Activated naive CD8-positive, alpha-beta T cell treated with anti-CD3 and anti-CD28 coated beads, Interleukin-2, amount 10 ng/mL, durations not matched to agents 7 days and 5 days (primary cell): ENCODE measurements around the gene WDR73. TPM values are rescaled to one million over a fixed set of nuclear protein-coding genes. Genes with fewer than 3 reads are reported as not detected.

Experiments used
- ATAC-seq: fragments of 150-1000 bp; cut with Tn5 transposase; one replicate; pipeline ENCODE4 v1.10.0; 2021; ENCODE audit warnings: low read depth, moderate library complexity
- POLR2A ChIA-PET: fragments of 350-600 bp; sonication (Branson Sonifier 250); formaldehyde crosslinking; loops from one replicate; lab custom pipeline; 2021; ENCODE audit warnings: antibody characterized with exemption; lab: Charles Lee
- DNase-seq: peaks from one replicate; pipeline ENCODE4 v3.0.0; 2021
- H3K27ac Mint-ChIP-seq: one replicate; pipeline ENCODE4 v1.8.0; 2022; ENCODE audit warnings: mild to moderate bottlenecking, mixed read lengths
- H3K27me3 Mint-ChIP-seq: one replicate; pipeline ENCODE4 v1.8.0; 2022; ENCODE audit warnings: mild to moderate bottlenecking, moderate library complexity, mixed read lengths
- H3K36me3 Mint-ChIP-seq: one replicate; pipeline ENCODE4 v1.8.0; 2021; ENCODE audit warnings: mild to moderate bottlenecking, mixed read lengths
- H3K4me1 Mint-ChIP-seq: one replicate; pipeline ENCODE4 v1.8.0; 2021; ENCODE audit warnings: mixed read lengths
- H3K4me3 Mint-ChIP-seq: one replicate; pipeline ENCODE4 v1.8.0; 2022; ENCODE audit warnings: mild to moderate bottlenecking, moderate library complexity, mixed read lengths
- H3K9me3 Mint-ChIP-seq: one replicate; pipeline ENCODE4 v1.8.0; 2021; ENCODE audit warnings: mixed read lengths
- total RNA-seq, 2 experiments: library from RNA; stranded (reverse); gene quantifications; one replicate each; pipeline ENCODE4 v1.2.3, GENCODE V29; 2021

WDR73 gene
- total RNA-seq, 2 experiments from 2014 or later: 26.8 to 27.9 TPM

DNA sequence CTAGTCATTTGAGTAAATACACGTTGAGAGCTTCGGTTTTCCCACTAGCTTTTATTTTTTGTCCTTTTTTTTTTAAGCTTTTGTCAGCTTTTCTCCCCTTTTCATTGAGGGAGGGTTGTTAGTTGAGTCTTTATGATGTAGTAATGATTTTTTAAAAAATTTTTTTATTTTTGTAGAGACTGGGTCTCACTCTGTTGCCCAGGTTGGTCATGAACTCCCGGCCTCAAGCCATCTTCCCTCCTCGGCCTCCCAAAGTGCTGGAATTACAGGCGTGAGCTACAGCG is 52.6 kb downstream of the WDR73 start:
- H3K27me3 Mint-ChIP-seq: no peaks in the 10 kb centered on the region
- H3K36me3 Mint-ChIP-seq: peaks cover 11% of the 10 kb centered on the region
- peaks cover 49% of the 10 kb centered on the region for H3K4me1 Mint-ChIP-seq
- ATAC-seq (no peak), DNase-seq (no peak)
- H3K27ac Mint-ChIP-seq: peak overlapping the region; percentile 69
- H3K9me3 Mint-ChIP-seq: no peaks in the 10 kb centered on the region
- peak overlapping the region; percentile 96 for H3K4me3 Mint-ChIP-seq
- POLR2A ChIA-PET: interaction anchor here (0.8 to 4.5 kb wide), 5 partner anchors 20 to 42 kb away, joined by 3 to 50 read pairs (median 3); no protein-coding TSS in a partner anchor

DNA sequence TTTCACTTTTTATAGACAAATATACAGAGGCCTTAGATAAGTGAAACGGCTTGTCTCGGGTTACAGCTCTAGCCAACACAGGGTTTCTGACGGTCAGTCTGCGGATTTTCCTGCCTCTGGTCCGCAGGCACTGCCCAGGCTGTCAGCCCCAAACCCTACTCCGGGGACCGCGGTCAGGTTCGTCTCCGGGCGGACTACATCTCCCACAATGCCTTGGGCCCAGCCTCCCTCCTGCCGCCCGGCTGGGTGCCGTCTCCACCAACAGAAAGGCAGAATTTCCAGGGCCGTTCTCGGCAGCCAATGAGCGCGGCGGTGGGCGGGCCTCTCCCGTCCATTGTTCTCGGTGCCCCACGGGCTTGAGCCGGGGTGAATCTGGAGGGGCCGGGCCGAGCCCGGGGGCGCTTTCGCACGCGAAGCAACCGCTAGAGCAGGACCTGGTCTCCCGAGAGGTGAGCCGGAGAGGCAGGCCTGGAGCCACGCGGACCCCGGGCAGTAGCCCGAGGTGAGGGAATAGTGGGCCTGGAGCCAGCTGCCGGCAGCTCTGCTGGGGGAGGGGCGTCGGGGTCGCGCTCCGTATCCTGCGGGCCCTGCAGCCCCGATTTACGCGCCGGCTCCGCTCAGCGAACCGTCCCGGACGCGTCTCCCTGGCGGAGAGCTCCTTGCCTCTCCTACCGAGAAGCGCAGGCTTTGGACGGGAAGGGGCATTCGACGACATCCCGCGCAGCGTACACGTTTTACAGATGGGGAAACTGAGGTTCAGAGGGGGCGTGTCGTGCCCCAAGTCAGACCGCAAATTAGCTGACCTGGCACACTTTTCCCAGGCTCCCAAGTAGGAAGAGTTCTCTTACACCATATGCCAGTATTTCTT is 53.2 kb downstream of the WDR73 start, which contains the start of gene ZSCAN2:
ZSCAN2 (plus strand) TSS at position 323 of the 868 bp plus-strand sequence. CDS start 2,919 bp downstream, outside the sequence.
- peaks cover 48% of the 10 kb centered on the region for H3K4me1 Mint-ChIP-seq
- POLR2A ChIA-PET: interaction anchor here (0.6 to 4.5 kb wide), 7 partner anchors 20 to 42 kb away, joined by 3 to 50 read pairs (median 3); no protein-coding TSS in a partner anchor
- peaks cover 10% of the 10 kb centered on the region for H3K36me3 Mint-ChIP-seq
- H3K9me3 Mint-ChIP-seq: no peaks in the 10 kb centered on the region
- ATAC-seq (peak; percentile 96), DNase-seq (peak; percentile 93)
- no peaks in the 10 kb centered on the region for H3K27me3 Mint-ChIP-seq
- peak within 1 kb of the TSS; percentile 96 for H3K4me3 Mint-ChIP-seq
- peak within 1 kb of the TSS; percentile 69 for H3K27ac Mint-ChIP-seq

DNA sequence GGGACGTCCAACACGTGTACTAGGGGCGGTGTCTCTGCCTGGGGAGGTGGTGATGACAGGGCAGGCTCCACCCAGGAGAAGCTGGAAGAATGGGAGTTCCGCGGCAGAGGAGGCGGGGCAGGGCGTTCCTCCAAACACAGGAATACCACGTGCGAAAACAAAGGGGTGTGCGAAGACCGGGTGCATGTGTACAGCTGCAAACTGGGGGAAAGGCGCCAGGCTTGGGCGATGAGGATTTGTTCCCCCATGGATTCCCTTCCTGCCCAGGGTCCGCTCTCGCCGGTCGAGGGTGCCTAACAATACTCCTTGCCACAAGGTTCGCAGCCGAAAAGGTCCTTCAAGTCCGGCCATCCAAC is 53.8 kb downstream of the WDR73 start:
- peak overlapping the region; percentile 96 for H3K4me3 Mint-ChIP-seq
- peaks cover 7% of the 10 kb centered on the region for H3K36me3 Mint-ChIP-seq
- H3K27ac Mint-ChIP-seq: peak overlapping the region; percentile 69
- H3K9me3 Mint-ChIP-seq: no peaks in the 10 kb centered on the region
- H3K4me1 Mint-ChIP-seq: peaks cover 42% of the 10 kb centered on the region
- peak; percentile 20 for ATAC-seq
- peak; percentile 65 for DNase-seq
- no peaks in the 10 kb centered on the region for H3K27me3 Mint-ChIP-seq
- POLR2A ChIA-PET: interaction anchor here (0.6 to 4.5 kb wide), 6 partner anchors 31 to 380 kb away, joined by 3 to 50 read pairs (median 5); no protein-coding TSS in a partner anchor

DNA sequence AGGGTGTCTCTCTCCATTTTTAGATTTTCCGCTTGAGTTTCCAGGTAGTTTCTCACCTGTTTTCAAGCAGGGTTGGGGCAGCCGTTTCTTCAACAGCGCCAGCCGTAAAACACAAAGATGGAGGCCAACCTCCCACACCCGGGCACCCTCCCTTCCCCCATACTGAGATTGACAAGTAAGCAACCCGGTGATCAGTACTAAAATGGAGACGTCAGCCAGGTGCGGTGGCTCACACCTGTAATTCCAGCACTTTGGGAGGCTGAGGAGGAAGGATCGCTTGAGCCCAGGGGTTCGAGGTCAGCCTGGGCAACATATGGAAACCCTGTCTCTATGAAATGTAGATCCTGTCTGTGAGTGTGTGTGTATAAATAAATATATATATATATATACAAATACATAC is 54.2 kb downstream of the WDR73 start:
- no peaks in the 10 kb centered on the region for H3K27me3 Mint-ChIP-seq
- DNase-seq (no peak), ATAC-seq (no peak)
- no peak overlapping the region for H3K27ac Mint-ChIP-seq
- H3K9me3 Mint-ChIP-seq: no peaks in the 10 kb centered on the region
- peaks cover 6% of the 10 kb centered on the region for H3K36me3 Mint-ChIP-seq
- POLR2A ChIA-PET: interaction anchor here (2.5 to 4.5 kb wide), 2 partner anchors 32 to 381 kb away, joined by 9 to 50 read pairs; no protein-coding TSS in a partner anchor
- H3K4me3 Mint-ChIP-seq: peak overlapping the region; percentile 96
- H3K4me1 Mint-ChIP-seq: peaks cover 40% of the 10 kb centered on the region

DNA sequence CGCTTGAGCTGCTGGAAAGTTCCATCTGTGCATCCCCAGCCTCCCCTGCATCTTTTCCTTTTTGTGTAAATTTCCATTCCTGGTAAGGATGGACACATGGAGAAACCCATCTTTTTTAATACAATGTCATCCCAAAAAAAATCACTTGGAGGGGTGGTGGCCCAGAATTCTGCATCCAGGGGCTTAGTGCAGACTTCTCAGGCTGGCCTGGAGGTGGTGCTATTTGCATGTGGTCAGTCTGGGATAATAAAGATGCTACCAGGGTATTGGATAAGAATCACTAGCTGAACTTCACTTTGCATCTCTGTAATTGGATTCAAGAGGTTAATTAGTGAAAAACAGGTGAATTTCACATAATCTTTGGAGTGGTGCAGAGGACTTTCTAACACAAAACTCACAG is 55.1 kb downstream of the WDR73 start:
- no peak for ATAC-seq
- POLR2A ChIA-PET: interaction anchor here (0.7 to 4.5 kb wide), 7 partner anchors 33 to 381 kb away, joined by 3 to 50 read pairs (median 7); partner anchors contain the start of genes SEC11A and WDR73
- DNase-seq: no peak
- peaks cover 43% of the 10 kb centered on the region for H3K4me1 Mint-ChIP-seq
- H3K4me3 Mint-ChIP-seq: peak overlapping the region; percentile 64
- peak overlapping the region; percentile 67 for H3K27ac Mint-ChIP-seq
- H3K9me3 Mint-ChIP-seq: no peaks in the 10 kb centered on the region
- H3K36me3 Mint-ChIP-seq: peaks cover 4% of the 10 kb centered on the region
- H3K27me3 Mint-ChIP-seq: no peaks in the 10 kb centered on the region

DNA sequence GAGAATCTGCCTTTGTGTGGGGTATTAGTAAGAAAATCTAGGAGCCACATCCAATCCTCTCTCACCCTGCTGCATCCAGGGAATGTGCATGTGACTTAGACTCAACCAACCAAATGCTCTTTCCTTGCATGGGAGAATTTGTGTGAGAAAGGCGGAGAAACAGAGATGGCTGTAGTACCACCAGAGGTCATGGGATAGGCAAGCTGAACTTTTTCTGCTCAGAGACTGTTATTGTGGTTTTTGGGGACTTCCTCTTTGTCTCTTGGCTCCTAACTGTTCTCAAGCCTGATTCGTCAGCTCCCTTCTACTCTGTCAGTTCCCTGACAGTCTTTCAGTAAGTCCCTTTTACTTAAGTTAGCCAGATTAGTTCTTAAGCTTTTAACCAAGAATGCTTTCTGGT is 55.8 kb downstream of the WDR73 start:
- H3K4me1 Mint-ChIP-seq: peaks cover 46% of the 10 kb centered on the region
- peak overlapping the region; percentile 64 for H3K4me3 Mint-ChIP-seq
- peaks cover 4% of the 10 kb centered on the region for H3K36me3 Mint-ChIP-seq
- DNase-seq: no peak
- ATAC-seq: peak; percentile 55
- H3K27me3 Mint-ChIP-seq: peaks cover 4% of the 10 kb centered on the region
- peak overlapping the region; percentile 67 for H3K27ac Mint-ChIP-seq
- POLR2A ChIA-PET: interaction anchor here (0.6 to 4.5 kb wide), 7 partner anchors 33 to 382 kb away, joined by 3 to 50 read pairs (median 7); partner anchors contain the start of genes SEC11A and WDR73
- no peaks in the 10 kb centered on the region for H3K9me3 Mint-ChIP-seq

DNA sequence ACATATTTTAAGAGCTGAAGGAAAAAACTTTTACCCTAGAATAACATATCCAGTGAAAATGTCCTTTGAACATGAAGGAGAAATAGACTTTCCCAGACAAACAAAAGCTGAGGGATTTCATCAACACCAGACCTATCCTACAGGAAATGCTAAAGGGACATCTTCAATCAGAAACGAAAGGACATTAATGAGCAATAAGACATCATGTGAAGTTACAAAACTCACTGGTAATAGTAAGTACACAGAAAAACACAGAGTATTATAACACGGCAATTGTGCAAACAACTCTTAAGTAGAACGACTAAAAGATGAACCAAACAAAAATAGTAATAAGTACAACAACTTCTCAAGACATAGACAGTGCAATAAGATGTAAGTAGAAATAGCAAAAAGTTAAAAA is 56.8 kb downstream of the WDR73 start:
- Mint-ChIP-seq H3K27ac (no peak overlapping the region), H3K4me3 (no peak overlapping the region), H3K4me1 (peaks cover 41% of the 10 kb centered on the region), H3K27me3 (peaks cover 4% of the 10 kb centered on the region), H3K9me3 (no peaks in the 10 kb centered on the region), H3K36me3 (peaks cover 4% of the 10 kb centered on the region)
- ATAC-seq: no peak
- DNase-seq: no peak
- POLR2A ChIA-PET: interaction anchor here (4.5 kb wide), 1 partner anchor 34 kb away, joined by 50 read pairs; no protein-coding TSS in a partner anchor

DNA sequence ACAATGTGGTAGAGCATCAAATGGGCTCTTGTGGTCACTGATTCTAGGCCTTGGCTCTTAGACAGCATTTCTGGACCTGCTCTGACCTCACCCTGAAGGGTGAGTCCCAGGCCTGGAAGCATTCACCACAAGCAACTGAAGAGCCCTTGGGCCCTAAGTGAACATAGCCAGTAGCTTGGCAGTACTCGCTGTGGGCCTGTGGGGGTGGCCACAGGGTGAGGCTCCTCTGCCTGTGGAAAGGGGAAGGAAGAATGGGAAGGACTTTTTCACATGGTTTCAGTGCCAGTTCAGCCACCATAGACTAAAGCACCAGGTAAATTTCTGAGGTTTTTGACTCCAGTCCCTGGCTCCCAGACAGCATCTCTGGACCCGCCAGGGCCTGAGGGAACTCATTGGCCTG is 58.4 kb downstream of the WDR73 start:
- ATAC-seq: no peak
- peaks cover 4% of the 10 kb centered on the region for H3K27me3 Mint-ChIP-seq
- POLR2A ChIA-PET: interaction anchor here (0.5 kb wide), 1 partner anchor 54 kb away, joined by 3 read pairs; no protein-coding TSS in a partner anchor
- no peak overlapping the region for H3K4me3 Mint-ChIP-seq
- DNase-seq: no peak
- peak overlapping the region; percentile 71 for H3K27ac Mint-ChIP-seq
- H3K9me3 Mint-ChIP-seq: no peaks in the 10 kb centered on the region
- H3K4me1 Mint-ChIP-seq: peaks cover 39% of the 10 kb centered on the region
- H3K36me3 Mint-ChIP-seq: peaks cover 4% of the 10 kb centered on the region

DNA sequence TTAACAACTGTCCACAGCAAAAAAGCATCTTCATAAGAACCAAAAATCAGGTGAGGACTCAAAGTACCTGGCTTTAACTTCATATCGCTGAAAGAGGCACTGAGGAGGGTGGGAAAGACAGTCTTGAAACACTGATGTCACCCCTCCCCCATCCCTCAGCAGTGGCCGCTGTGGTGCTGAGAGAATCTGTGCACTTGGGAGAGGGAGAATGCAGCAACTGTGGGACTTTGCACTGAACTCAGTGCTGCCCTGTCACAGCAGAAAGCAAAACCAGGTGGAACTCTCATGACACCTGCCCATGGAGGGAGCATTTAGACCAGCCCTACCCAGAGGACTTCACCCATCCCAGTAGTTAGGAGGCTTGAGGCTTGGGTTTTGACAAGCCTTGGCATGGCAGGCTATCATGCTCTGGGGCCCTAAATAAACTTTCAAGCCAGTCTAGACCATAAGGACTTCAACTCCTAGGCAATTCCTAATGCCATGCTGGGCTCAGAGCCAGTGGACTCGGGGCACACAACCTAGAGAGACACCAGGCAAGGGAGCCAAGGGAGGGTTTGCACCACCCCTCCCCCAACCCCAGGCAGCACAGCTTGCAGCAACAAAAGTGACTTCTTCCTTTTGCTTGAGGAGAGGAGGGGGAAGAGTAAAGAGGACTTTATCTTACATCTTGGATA is 59.3 kb downstream of the WDR73 start:
- DNase-seq (no peak), ATAC-seq (no peak)
- peaks cover 34% of the 10 kb centered on the region for H3K4me1 Mint-ChIP-seq
- H3K4me3 Mint-ChIP-seq: no peak overlapping the region
- no peaks in the 10 kb centered on the region for H3K9me3 Mint-ChIP-seq
- H3K27ac Mint-ChIP-seq: no peak overlapping the region
- POLR2A ChIA-PET: no interaction called here
- H3K36me3 Mint-ChIP-seq: peaks cover 4% of the 10 kb centered on the region
- peaks cover 4% of the 10 kb centered on the region for H3K27me3 Mint-ChIP-seq

DNA sequence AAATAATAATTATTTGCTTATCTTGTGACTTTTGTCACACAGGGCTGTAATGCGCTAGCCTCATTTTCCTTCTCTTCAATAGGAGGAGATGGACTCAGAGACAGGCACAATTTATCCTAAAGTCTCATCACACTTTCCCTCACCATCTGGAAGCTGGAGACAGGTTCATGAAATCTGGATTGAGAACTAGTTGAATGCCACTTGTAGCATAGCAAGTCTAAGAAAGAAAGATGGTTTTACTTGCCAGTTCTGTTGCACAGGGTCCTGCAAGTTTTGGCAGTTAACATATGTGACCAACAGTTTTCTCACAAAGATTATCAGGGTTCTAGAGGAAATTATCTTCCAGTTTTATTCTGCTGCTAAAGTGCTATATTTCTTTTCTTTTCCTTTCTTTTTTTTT is 62.3 kb downstream of the WDR73 start:
- no peak overlapping the region for H3K4me3 Mint-ChIP-seq
- ATAC-seq (no peak), DNase-seq (no peak)
- peaks cover 15% of the 10 kb centered on the region for H3K4me1 Mint-ChIP-seq
- H3K36me3 Mint-ChIP-seq: peaks cover 4% of the 10 kb centered on the region
- H3K27me3 Mint-ChIP-seq: peaks cover 15% of the 10 kb centered on the region
- no peak overlapping the region for H3K27ac Mint-ChIP-seq
- POLR2A ChIA-PET: no interaction called here
- no peaks in the 10 kb centered on the region for H3K9me3 Mint-ChIP-seq

DNA sequence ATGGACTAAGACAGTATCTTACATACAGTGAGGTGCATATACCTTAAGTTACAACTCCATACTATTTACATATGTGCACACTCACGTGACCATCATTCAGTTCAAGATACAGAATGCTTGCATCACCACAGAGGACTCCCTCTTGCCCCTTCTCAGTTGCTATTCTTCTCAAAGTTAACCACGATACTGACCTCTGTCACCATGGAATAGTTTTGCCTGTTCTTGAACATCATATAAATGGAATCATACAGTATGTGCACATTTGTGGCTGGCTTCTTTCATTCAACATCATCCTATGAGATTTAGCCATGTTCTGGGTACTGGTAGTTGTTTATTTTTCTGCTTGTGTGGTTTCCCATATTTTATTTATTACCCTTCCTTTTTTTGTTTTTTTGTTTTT is 63.7 kb downstream of the WDR73 start:
- no peak for DNase-seq
- H3K36me3 Mint-ChIP-seq: peaks cover 4% of the 10 kb centered on the region
- peaks cover 23% of the 10 kb centered on the region for H3K27me3 Mint-ChIP-seq
- no peaks in the 10 kb centered on the region for H3K9me3 Mint-ChIP-seq
- POLR2A ChIA-PET: no interaction called here
- H3K4me1 Mint-ChIP-seq: peaks cover 15% of the 10 kb centered on the region
- ATAC-seq: no peak
- H3K27ac Mint-ChIP-seq: no peak overlapping the region
- H3K4me3 Mint-ChIP-seq: no peak overlapping the region
